22Rv1 (cell line): Measurements from ENCODE around the gene SEPTIN12.

Experiments
- CTCF ChIP-seq: fragments of 450-650 bp; IDR thresholded peaks from 2 replicates; pipeline ENCODE4 v1.5.1; 2017; ENCODE audit warnings: mild to moderate bottlenecking
- ZFX ChIP-seq: fragments of 450-650 bp; IDR thresholded peaks from 2 replicates; pipeline ENCODE4 v1.6.1; 2017; ENCODE audit warnings: antibody characterized with exemption, borderline replicate concordance

- TF ChIP-seq CTCF: no peak
- TF ChIP-seq ZFX: no peak
These were observed 25.9 kb downstream of the SEPTIN12 start for GRCh38 chr16:4762205-4762604.
